KMS-11 (cell line): ENCODE measurements around the gene MSH3.
A peak's percentile ranks its signal among the peaks of the same experiment; 100 is the strongest.

Experiments
- H2AFZ ChIP-seq: fragments of 200-600 bp; sonication (generic); 2 replicates; pipeline ENCODE4 v1.6.1; 2016; ENCODE audit warnings: antibody characterized with exemption, mixed run types, low read depth
- H3K27ac ChIP-seq: fragments of 200-600 bp; sonication (generic); 2 replicates; pipeline ENCODE4 v1.6.1; 2016; ENCODE audit warnings: mild to moderate bottlenecking, mixed run types
- H3K27me3 ChIP-seq: fragments of 200-600 bp; sonication (generic); 2 replicates; pipeline ENCODE4 v1.6.1; 2017; ENCODE audit warnings: mild to moderate bottlenecking, low read depth, mixed run types, moderate library complexity; ENCODE audit not compliant: insufficient read depth
- H3K36me3 ChIP-seq: fragments of 200-600 bp; sonication (generic); 2 replicates; pipeline ENCODE4 v1.6.1; 2017; ENCODE audit warnings: mild to moderate bottlenecking, mixed run types; ENCODE audit not compliant: insufficient read depth
- H3K4me1 ChIP-seq: fragments of 200-600 bp; sonication (generic); 2 replicates; pipeline ENCODE4 v1.6.1; 2016; ENCODE audit warnings: mild to moderate bottlenecking, low read depth, mixed run types; ENCODE audit not compliant: poor library complexity, severe bottlenecking
- H3K4me2 ChIP-seq: fragments of 200-600 bp; sonication (generic); 2 replicates; pipeline ENCODE4 v1.7.0; 2016; ENCODE audit warnings: mild to moderate bottlenecking, mixed run types
- H3K4me3 ChIP-seq: fragments of 200-600 bp; sonication (generic); IDR thresholded peaks from 2 replicates; pipeline ENCODE4 v1.6.1; 2017; ENCODE audit warnings: low read depth, low read length, mixed read lengths; ENCODE audit not compliant: insufficient read depth
- H3K79me2 ChIP-seq: fragments of 200-600 bp; sonication (generic); 2 replicates; pipeline ENCODE4 v1.6.1; 2016; ENCODE audit warnings: low read depth, mixed run types; ENCODE audit not compliant: insufficient read depth
- H3K9ac ChIP-seq: fragments of 200-600 bp; sonication (generic); 2 replicates; pipeline ENCODE4 v1.6.1; 2016; ENCODE audit warnings: mild to moderate bottlenecking, mixed run types
- H4K20me1 ChIP-seq: fragments of 200-600 bp; sonication (generic); 2 replicates; pipeline ENCODE4 v1.6.1; 2016; ENCODE audit warnings: mild to moderate bottlenecking, mixed run types; ENCODE audit not compliant: insufficient read depth
- TF ChIP-seq, protein P1 (sequence below): fragments of 200-600 bp; sonication (generic); conservative IDR thresholded peaks from 2 replicates; pipeline ENCODE4 v1.6.1; 2017; ENCODE audit warnings: low read depth, mild to moderate bottlenecking, antibody characterized with exemption, low read length, moderate library complexity, mixed read lengths

Gene MSH3

DNA sequence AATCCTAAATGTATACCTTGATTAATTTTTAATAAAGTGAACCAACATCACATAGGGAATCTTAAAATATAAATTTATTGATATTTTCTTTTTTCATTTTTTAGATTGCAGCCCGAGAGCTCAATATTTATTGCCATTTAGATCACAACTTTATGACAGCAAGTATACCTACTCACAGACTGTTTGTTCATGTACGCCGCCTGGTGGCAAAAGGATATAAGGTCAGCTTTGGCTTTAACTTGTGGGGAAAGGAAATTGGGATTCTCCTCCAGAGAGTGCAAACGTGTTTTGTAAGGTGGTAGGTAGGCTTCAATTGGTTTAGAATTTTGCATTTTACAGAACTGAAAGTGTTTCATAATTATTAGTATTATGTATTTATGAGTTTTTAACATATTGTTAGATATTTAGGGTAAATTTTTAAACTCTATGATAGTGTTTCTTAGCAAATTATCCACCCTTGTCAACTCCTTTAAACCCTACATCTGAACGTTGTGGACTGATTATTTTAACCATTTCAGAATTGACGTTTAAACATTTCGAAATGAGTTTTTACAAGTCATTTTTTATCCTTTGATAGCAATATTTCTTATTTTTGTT is 17.8 kb downstream of the MSH3 start:
- Histone ChIP-seq H3K27ac (no peak overlapping the region), H3K79me2 (no peaks in the 10 kb centered on the region), H2AFZ (no peak overlapping the region), H3K4me2 (no peak overlapping the region), H4K20me1 (no peaks in the 10 kb centered on the region), H3K9ac (no peak overlapping the region), H3K27me3 (no peaks in the 10 kb centered on the region), H3K4me1 (peaks cover 14% of the 10 kb centered on the region), H3K36me3 (no peaks in the 10 kb centered on the region; the same call in 1 of the 2 replicates), H3K4me3 (no peak overlapping the region)
- TF ChIP-seq, protein P1, sequence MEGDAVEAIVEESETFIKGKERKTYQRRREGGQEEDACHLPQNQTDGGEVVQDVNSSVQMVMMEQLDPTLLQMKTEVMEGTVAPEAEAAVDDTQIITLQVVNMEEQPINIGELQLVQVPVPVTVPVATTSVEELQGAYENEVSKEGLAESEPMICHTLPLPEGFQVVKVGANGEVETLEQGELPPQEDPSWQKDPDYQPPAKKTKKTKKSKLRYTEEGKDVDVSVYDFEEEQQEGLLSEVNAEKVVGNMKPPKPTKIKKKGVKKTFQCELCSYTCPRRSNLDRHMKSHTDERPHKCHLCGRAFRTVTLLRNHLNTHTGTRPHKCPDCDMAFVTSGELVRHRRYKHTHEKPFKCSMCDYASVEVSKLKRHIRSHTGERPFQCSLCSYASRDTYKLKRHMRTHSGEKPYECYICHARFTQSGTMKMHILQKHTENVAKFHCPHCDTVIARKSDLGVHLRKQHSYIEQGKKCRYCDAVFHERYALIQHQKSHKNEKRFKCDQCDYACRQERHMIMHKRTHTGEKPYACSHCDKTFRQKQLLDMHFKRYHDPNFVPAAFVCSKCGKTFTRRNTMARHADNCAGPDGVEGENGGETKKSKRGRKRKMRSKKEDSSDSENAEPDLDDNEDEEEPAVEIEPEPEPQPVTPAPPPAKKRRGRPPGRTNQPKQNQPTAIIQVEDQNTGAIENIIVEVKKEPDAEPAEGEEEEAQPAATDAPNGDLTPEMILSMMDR: peak; percentile 88

- Histone ChIP-seq H3K79me2 (no peaks in the 10 kb centered on the region), H3K9ac (no peak overlapping the region), H2AFZ (no peak overlapping the region), H3K27me3 (no peaks in the 10 kb centered on the region), H3K4me3 (no peak overlapping the region), H3K36me3 (no peaks in the 10 kb centered on the region; the same call in 1 of the 2 replicates), H4K20me1 (no peaks in the 10 kb centered on the region), H3K4me2 (no peak overlapping the region), H3K4me1 (peaks cover 5% of the 10 kb centered on the region), H3K27ac (no peak overlapping the region)
- TF ChIP-seq, protein P1: no peak
Observed at GRCh38 chr5:80676706-80677105, 22.3 kb downstream of the MSH3 start.

GRCh38 chr5:80686757-80687156 is 32.3 kb downstream of the MSH3 start:
- Histone ChIP-seq H4K20me1 (peaks cover 4% of the 10 kb centered on the region; the same call in 1 of the 2 replicates), H3K4me1 (no peaks in the 10 kb centered on the region), H3K79me2 (no peaks in the 10 kb centered on the region), H3K27ac (no peak overlapping the region), H3K27me3 (no peaks in the 10 kb centered on the region), H3K9ac (no peak overlapping the region), H3K4me3 (no peak overlapping the region), H3K36me3 (no peaks in the 10 kb centered on the region; the same call in 1 of the 2 replicates), H2AFZ (no peak overlapping the region), H3K4me2 (no peak overlapping the region)
- TF ChIP-seq, protein P1: no peak; the same call in 1 of the 2 replicates

DNA sequence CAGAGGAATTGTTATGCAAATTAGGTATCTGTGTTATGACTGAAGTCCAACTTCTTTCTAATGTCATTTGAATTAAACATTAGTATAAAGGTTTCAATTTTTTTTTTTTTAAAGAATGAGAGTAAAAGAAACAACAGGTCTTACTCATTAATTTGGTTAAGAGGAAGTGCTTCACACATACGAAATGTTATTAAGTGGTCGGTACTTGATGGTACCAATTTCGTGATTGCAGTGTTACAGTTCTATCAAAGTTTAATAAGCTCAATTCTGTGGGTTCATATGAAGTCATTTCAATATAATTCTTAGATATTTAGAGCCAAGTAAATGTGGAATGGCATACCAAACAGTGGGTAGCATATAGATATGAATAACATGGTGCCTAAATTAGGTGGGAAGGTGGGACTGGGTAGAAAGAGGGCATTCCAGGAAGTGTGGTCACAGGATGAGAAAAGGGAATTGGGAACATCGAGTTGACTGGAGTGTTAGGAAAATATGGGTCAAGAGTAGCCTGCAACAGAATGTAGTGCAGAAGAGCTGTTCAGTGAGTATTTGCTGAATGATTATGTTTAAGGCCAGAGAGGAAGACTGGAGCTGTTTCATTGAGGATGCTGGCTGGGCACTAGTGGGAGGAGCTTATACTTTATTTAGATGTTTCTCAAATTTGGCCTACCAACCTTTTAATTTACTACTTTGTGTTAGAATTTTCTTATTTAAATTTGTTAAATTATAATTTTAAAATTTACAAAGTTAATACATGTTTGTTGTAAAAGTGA is 34.4 kb downstream of the MSH3 start:
- Histone ChIP-seq H3K27me3 (no peaks in the 10 kb centered on the region), H3K9ac (no peak overlapping the region), H2AFZ (no peak overlapping the region), H4K20me1 (peaks cover 4% of the 10 kb centered on the region; the same call in 1 of the 2 replicates), H3K36me3 (no peaks in the 10 kb centered on the region; the same call in 1 of the 2 replicates), H3K79me2 (no peaks in the 10 kb centered on the region), H3K4me1 (no peaks in the 10 kb centered on the region), H3K4me2 (no peak overlapping the region), H3K4me3 (no peak overlapping the region), H3K27ac (no peak overlapping the region)
- TF ChIP-seq, protein P1: no peak
